Measurements from ENCODE around the gene CHD3. TPM values are rescaled to one million over a fixed set of nuclear protein-coding genes. Genes with fewer than 3 reads are reported as not detected.

The CHD3 gene
- total and polyA plus RNA-seq, 2 of the 13 experiments (the other 11 are each of a cell fraction or from before 2014, with no cell fraction given): 2.7 to 3.7 TPM

DNA sequence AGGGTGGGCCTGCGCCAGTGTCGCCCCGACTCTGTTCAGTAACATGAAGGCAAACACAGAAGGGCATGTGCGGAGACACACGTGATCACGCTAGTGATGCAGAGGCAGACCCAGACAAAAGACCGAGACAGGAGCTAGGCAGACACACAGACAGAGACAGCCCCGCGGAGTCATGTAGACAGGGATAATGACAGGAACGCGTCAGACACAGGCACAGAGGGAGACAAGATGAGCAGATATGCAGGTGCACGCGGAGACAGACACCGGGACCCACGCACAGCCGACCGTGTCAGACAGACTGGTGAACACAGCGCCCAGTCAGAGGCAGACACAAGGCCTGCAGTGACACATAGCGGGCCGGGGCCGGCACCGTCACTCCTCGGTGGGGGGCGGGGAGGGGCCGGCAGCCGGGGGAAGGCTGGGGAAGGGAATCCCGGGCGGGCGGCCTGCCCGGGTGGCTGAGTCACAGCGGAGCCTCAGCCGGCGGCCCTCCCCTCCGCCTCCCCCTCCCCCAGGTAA lies 47.1 kb upstream of the CHD3 start (continued):
- TF ChIP-seq PRDM4 (CRISPR knock-in tag; IDR thresholded peaks at IDR 0.05; ENCODE audit: borderline replicate concordance): no peak
- TF ChIP-seq GABPB1 (CRISPR knock-in tag; IDR thresholded peaks at IDR 0.05): no peak; the same call in 1 of the 2 replicates
- TF ChIP-seq RARA (CRISPR knock-in tag; IDR thresholded peaks at IDR 0.05): peak; percentile 44; the same call in 1 of the 2 replicates
- TF ChIP-seq ZNF260 (CRISPR knock-in tag; IDR thresholded peaks at IDR 0.05; ENCODE audit: borderline replicate concordance, low read depth): no peak
- TF ChIP-seq, protein P1, sequence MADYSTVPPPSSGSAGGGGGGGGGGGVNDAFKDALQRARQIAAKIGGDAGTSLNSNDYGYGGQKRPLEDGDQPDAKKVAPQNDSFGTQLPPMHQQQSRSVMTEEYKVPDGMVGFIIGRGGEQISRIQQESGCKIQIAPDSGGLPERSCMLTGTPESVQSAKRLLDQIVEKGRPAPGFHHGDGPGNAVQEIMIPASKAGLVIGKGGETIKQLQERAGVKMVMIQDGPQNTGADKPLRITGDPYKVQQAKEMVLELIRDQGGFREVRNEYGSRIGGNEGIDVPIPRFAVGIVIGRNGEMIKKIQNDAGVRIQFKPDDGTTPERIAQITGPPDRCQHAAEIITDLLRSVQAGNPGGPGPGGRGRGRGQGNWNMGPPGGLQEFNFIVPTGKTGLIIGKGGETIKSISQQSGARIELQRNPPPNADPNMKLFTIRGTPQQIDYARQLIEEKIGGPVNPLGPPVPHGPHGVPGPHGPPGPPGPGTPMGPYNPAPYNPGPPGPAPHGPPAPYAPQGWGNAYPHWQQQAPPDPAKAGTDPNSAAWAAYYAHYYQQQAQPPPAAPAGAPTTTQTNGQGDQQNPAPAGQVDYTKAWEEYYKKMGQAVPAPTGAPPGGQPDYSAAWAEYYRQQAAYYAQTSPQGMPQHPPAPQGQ (CRISPR knock-in tag; IDR thresholded peaks at IDR 0.05; ENCODE audit: borderline replicate concordance): 0 out of 2 replicates have a peak, but pooled peaks have one; percentile 39
- TF ChIP-seq ZNF343 (CRISPR knock-in tag; IDR thresholded peaks at IDR 0.05): 0 out of 2 replicates have a peak, but pooled peaks have one; percentile 60
- peak; percentile 95 for TF ChIP-seq SSRP1 (CRISPR knock-in tag; IDR thresholded peaks at IDR 0.05)
- TF ChIP-seq, protein P2, sequence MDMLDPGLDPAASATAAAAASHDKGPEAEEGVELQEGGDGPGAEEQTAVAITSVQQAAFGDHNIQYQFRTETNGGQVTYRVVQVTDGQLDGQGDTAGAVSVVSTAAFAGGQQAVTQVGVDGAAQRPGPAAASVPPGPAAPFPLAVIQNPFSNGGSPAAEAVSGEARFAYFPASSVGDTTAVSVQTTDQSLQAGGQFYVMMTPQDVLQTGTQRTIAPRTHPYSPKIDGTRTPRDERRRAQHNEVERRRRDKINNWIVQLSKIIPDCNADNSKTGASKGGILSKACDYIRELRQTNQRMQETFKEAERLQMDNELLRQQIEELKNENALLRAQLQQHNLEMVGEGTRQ (IDR thresholded peaks at IDR 0.05; ENCODE audit: low read depth, low read length): peak; percentile 61; the same call in 1 of the 2 replicates
- TF ChIP-seq, protein P2 (CRISPR knock-in tag; IDR thresholded peaks at IDR 0.05; ENCODE audit: borderline replicate concordance): no peak
- no peak for TF ChIP-seq ZNF274 (CRISPR knock-in tag; IDR thresholded peaks at IDR 0.05)
- TF ChIP-seq GLMP (CRISPR knock-in tag; IDR thresholded peaks at IDR 0.05; ENCODE audit: borderline replicate concordance): no peak
- TF ChIP-seq ELF3 (CRISPR knock-in tag; IDR thresholded peaks at IDR 0.05): no peak
- TF ChIP-seq, protein P3, sequence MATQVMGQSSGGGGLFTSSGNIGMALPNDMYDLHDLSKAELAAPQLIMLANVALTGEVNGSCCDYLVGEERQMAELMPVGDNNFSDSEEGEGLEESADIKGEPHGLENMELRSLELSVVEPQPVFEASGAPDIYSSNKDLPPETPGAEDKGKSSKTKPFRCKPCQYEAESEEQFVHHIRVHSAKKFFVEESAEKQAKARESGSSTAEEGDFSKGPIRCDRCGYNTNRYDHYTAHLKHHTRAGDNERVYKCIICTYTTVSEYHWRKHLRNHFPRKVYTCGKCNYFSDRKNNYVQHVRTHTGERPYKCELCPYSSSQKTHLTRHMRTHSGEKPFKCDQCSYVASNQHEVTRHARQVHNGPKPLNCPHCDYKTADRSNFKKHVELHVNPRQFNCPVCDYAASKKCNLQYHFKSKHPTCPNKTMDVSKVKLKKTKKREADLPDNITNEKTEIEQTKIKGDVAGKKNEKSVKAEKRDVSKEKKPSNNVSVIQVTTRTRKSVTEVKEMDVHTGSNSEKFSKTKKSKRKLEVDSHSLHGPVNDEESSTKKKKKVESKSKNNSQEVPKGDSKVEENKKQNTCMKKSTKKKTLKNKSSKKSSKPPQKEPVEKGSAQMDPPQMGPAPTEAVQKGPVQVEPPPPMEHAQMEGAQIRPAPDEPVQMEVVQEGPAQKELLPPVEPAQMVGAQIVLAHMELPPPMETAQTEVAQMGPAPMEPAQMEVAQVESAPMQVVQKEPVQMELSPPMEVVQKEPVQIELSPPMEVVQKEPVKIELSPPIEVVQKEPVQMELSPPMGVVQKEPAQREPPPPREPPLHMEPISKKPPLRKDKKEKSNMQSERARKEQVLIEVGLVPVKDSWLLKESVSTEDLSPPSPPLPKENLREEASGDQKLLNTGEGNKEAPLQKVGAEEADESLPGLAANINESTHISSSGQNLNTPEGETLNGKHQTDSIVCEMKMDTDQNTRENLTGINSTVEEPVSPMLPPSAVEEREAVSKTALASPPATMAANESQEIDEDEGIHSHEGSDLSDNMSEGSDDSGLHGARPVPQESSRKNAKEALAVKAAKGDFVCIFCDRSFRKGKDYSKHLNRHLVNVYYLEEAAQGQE (IDR thresholded peaks at IDR 0.05; ENCODE audit: borderline replicate concordance in 1 of 2, low read depth in 1 of 2, low read length in 2 of 2): no peak
- TF ChIP-seq MTA3 (CRISPR knock-in tag; IDR thresholded peaks at IDR 0.05): no peak
- 0 out of 2 replicates have a peak, but pooled peaks have one; percentile 19 for TF ChIP-seq ZNF317 (CRISPR knock-in tag; IDR thresholded peaks at IDR 0.05)
- no peak for TF ChIP-seq ZNF225 (CRISPR knock-in tag; IDR thresholded peaks at IDR 0.05)
- no peak for TF ChIP-seq HNRNPL (IDR thresholded peaks at IDR 0.05; ENCODE audit: low read depth, low read length)
